OCI-LY7 (cell line): ENCODE measurements around the gene DENND2D. TPM values are rescaled to one million over a fixed set of nuclear protein-coding genes. Genes with fewer than 3 reads are reported as not detected.

Source experiments
- BruUV-seq: library from RNA; stranded (reverse); fragments of 400-500 nt; replicated peaks from 2 replicates; lab custom pipeline; 2021; lab: Mats Ljungman, UMichigan
- CTCF ChIA-PET: fragments of 300-600 bp; sonication (Branson Sonifier 250); formaldehyde crosslinking; loops from one replicate; lab custom pipeline; 2022; ENCODE audit warnings: antibody characterized with exemption; ENCODE audit not compliant: unreplicated experiment; lab: Charles Lee
- POLR2A ChIA-PET: fragments of 300-600 bp; sonication (Branson Sonifier 250); formaldehyde crosslinking; loops from one replicate; lab custom pipeline; 2022; ENCODE audit warnings: antibody characterized with exemption; lab: Charles Lee
- DNase-seq: peaks from one replicate; pipeline ENCODE4 v3.0.0-alpha.2; 2015; ENCODE audit warnings: low spot score
- H2AFZ ChIP-seq: fragments of 200-600 bp; sonication (generic), shearing (Covaris generic); 2 replicates; pipeline ENCODE4 v1.6.1; 2014; ENCODE audit warnings: mild to moderate bottlenecking, antibody characterized with exemption, low read length, moderate library complexity
- H3K27ac ChIP-seq: fragments of 200-600 bp; sonication (generic); 2 replicates; pipeline ENCODE4 v1.5.1; 2014; ENCODE audit warnings: mixed run types, low read depth, mild to moderate bottlenecking, moderate library complexity, low read length, inconsistent platforms; ENCODE audit not compliant: poor library complexity, severe bottlenecking
- H3K36me3 ChIP-seq: fragments of 200-600 bp; sonication (generic); 2 replicates; pipeline ENCODE4 v1.6.1; 2014; ENCODE audit warnings: mild to moderate bottlenecking, antibody characterized with exemption, low read length, moderate library complexity, mixed read lengths; ENCODE audit not compliant: insufficient read depth
- H3K4me1 ChIP-seq: fragments of 200-600 bp; sonication (generic); 2 replicates; pipeline ENCODE4 v1.5.1; 2014; ENCODE audit warnings: mild to moderate bottlenecking, low read length; ENCODE audit not compliant: insufficient read depth, poor library complexity, severe bottlenecking
- H3K4me2 ChIP-seq: fragments of 200-600 bp; sonication (generic); 2 replicates; pipeline ENCODE4 v1.6.1; 2014; ENCODE audit warnings: mild to moderate bottlenecking, low read length
- H3K4me3 ChIP-seq: fragments of 200-600 bp; sonication (generic); 2 replicates; pipeline ENCODE4 v1.5.1; 2014; ENCODE audit warnings: mild to moderate bottlenecking, low read depth, low read length; ENCODE audit not compliant: poor library complexity, severe bottlenecking
- H3K79me2 ChIP-seq: fragments of 200-600 bp; sonication (generic); 2 replicates; pipeline ENCODE4 v1.6.1; 2016; ENCODE audit warnings: low read depth, mild to moderate bottlenecking, low read length, moderate library complexity, mixed read lengths; ENCODE audit not compliant: insufficient read depth
- H3K9me2 ChIP-seq: fragments of 200-600 bp; sonication (generic); 2 replicates; pipeline ENCODE4 v1.6.1; 2016; ENCODE audit warnings: mild to moderate bottlenecking, low read length, mixed read lengths; ENCODE audit not compliant: insufficient read depth
- H3K9me3 ChIP-seq: fragments of 200-600 bp; sonication (generic); 2 replicates; pipeline ENCODE4 v1.6.1; 2014; ENCODE audit warnings: mild to moderate bottlenecking, mixed run types, low read length, mixed read lengths
- H4K20me1 ChIP-seq: fragments of 200-600 bp; sonication (generic); 2 replicates; pipeline ENCODE4 v1.6.1; 2014; ENCODE audit warnings: mild to moderate bottlenecking, antibody characterized with exemption, low read length, moderate library complexity, mixed read lengths; ENCODE audit not compliant: insufficient read depth
- CTCF ChIP-seq: fragments of 200-600 bp; sonication (generic); conservative IDR thresholded peaks from 2 replicates; pipeline ENCODE4 v1.5.1; 2014; ENCODE audit warnings: mild to moderate bottlenecking, antibody characterized with exemption, low read length, moderate library complexity, mixed read lengths
- EZH2phosphoT487 ChIP-seq: fragments of 200-600 bp; sonication (generic); IDR thresholded peaks from 2 replicates; pipeline ENCODE4 v1.6.1; 2018; ENCODE audit warnings: low read depth, borderline replicate concordance, mild to moderate bottlenecking, mixed run types, antibody characterized with exemption, low read length, moderate library complexity, mixed read lengths
- intact Hi-C: fragments of 100-400 bp; cut with micrococcal nuclease; formaldehyde crosslinking; loops from one replicate; pipeline ENCODE4 v1.10.0; 2022; ENCODE audit not compliant: unreplicated experiment
- total RNA-seq, 2 experiments: library from RNA; depleted of rRNA in 1 of 2; stranded (reverse); fragments of >200 nt in 1 of 2; shearing (Covaris generic) in 1 of 2; gene quantifications; 2 replicates each; pipeline ENCODE4 v1.2.3, GENCODE V29; 2014 to 2022

The DENND2D gene
- total RNA-seq, 2 experiments from 2014 or later: 9.8 to 39.9 TPM

GRCh38 chr1:111221633-111222291 is 21.3 kb upstream of the DENND2D start:
- no peaks in the 10 kb centered on the region for H3K9me3 ChIP-seq
- CTCF ChIA-PET: interaction anchor here (0.6 to 2.1 kb wide), 4 partner anchors 82 to 286 kb away, joined by 3 to 4 read pairs (median 4); partner anchors contain the start of genes CEPT1 and DRAM2
- H3K79me2 ChIP-seq: no peaks in the 10 kb centered on the region
- DNase-seq: peak; percentile 93
- no peaks in the 10 kb centered on the region for H3K9me2 ChIP-seq
- intact Hi-C loops: loop anchor here (2.0 to 5.0 kb wide), 6 partner anchors 17 to 536 kb away; partner anchors contain the start of gene DDX20
- peak overlapping the region; percentile 97 for H3K27ac ChIP-seq
- H4K20me1 ChIP-seq: no peaks in the 10 kb centered on the region
- H3K4me1 ChIP-seq: peaks cover 87% of the 10 kb centered on the region
- peak overlapping the region; percentile 53 for H3K4me3 ChIP-seq
- no peaks in the 10 kb centered on the region for H3K36me3 ChIP-seq
- peak overlapping the region; percentile 80; the same call in 1 of the 2 replicates for H2AFZ ChIP-seq
- BruUV-seq: TSS peak; percentile 88
- H3K4me2 ChIP-seq: peak overlapping the region; percentile 87
- POLR2A ChIA-PET: interaction anchor here (0.6 to 8.9 kb wide), 18 partner anchors 10 to 477 kb away, joined by 3 to 114 read pairs (median 6); partner anchors contain the start of genes CEPT1 and DRAM2
- TF ChIP-seq CTCF (no peak), EZH2phosphoT487 (no peak)

GRCh38 chr1:111221276-111221632 is 20.8 kb upstream of the DENND2D start:
- H3K27ac ChIP-seq: peak overlapping the region; percentile 97

More at GRCh38 chr1:111221276-111221632, 20.8 kb upstream of the DENND2D start:
- H3K4me1 ChIP-seq: peaks cover 87% of the 10 kb centered on the region
- no peak overlapping the region for H2AFZ ChIP-seq
- no peaks in the 10 kb centered on the region for H4K20me1 ChIP-seq
- intact Hi-C loops: loop anchor here (2.0 to 5.0 kb wide), 4 partner anchors 16 to 536 kb away; partner anchors contain the start of gene DDX20
- TF ChIP-seq EZH2phosphoT487: no peak
- TF ChIP-seq CTCF: no peak
- no peaks in the 10 kb centered on the region for H3K36me3 ChIP-seq
- POLR2A ChIA-PET: interaction anchor here (0.6 to 8.9 kb wide), 24 partner anchors 7 to 478 kb away, joined by 3 to 114 read pairs (median 5); partner anchors contain the start of genes CEPT1, CHI3L2 and DRAM2
- H3K9me2 ChIP-seq: no peaks in the 10 kb centered on the region
- no peak for DNase-seq
- H3K9me3 ChIP-seq: no peaks in the 10 kb centered on the region
- no peaks in the 10 kb centered on the region for H3K79me2 ChIP-seq
- H3K4me2 ChIP-seq: peak overlapping the region; percentile 87
- BruUV-seq: no TSS peak
- CTCF ChIA-PET: interaction anchor here (0.6 to 2.1 kb wide), 4 partner anchors 82 to 286 kb away, joined by 3 to 4 read pairs (median 4); partner anchors contain the start of genes CEPT1 and DRAM2
- peak overlapping the region; percentile 53 for H3K4me3 ChIP-seq
